NB4 (cell line): ENCODE data around the gene MACC1.

ENCODE experiments used
- DNase-seq: peaks from one replicate; pipeline ENCODE4 v3.0.0; 2010; ENCODE audit warnings: low read depth
- H3K4me3 ChIP-seq: one replicate; pipeline ENCODE4 v1.5.1; 2011; ENCODE audit warnings: mild to moderate bottlenecking, low read depth, low read length, moderate library complexity
- CTCF ChIP-seq: IDR thresholded peaks from one replicate; pipeline ENCODE4 v1.5.1; 2012; ENCODE audit warnings: low read depth, low read length
- MAX ChIP-seq: IDR thresholded peaks from 2 replicates; pipeline ENCODE4 v1.6.1; 2011; ENCODE audit warnings: low read depth, low read length
- MYC ChIP-seq: IDR thresholded peaks from 2 replicates; pipeline ENCODE4 v1.6.1; 2011; ENCODE audit warnings: low read depth, low read length
- POLR2A ChIP-seq: IDR thresholded peaks from 2 replicates; pipeline ENCODE4 v1.6.1; 2011; ENCODE audit warnings: mild to moderate bottlenecking; ENCODE audit not compliant: insufficient read length; ENCODE audit errors: extremely low read depth

Gene MACC1

GRCh38 chr7:20200361-20200760, 16.8 kb downstream of the MACC1 start:
- no peak overlapping the region for H3K4me3 ChIP-seq
- DNase-seq, result no peak
- no peak for TF ChIP-seq MAX
- TF ChIP-seq CTCF, result no peak
- TF ChIP-seq POLR2A, result no peak
- no peak for TF ChIP-seq MYC

DNA sequence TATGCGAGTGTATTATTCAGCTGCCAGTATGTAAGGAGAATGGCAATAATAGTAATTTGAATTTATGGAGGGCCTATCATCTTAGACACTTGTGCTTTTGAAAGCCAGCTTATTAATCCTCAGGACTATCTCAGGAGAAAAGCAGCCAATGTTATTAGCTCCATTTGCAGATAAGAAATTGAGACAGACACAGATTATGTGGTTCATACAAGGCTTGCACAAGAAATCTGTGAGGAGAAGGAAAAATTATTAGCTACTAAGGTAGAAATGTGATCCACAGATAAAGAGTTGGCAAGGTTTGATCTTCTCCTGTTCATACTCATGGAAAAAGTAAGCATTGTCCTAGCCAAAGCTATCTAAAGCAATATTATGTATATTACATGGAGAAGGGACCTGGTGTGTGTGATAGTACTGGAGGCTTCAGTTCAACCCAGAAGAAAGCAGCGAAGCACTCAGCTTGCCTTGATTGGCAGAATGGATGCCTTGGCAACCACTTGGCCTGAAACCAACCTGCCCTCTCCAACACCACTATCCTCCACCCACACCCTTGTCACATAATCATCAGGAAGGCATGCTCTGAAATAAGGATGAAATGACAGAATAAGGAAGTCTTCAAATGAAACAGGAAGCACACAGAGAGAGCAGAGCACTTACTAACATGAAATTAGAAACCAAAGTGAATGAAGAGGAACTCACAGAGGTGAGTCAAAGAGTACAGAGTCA, 18.0 kb downstream of the MACC1 start:
- H3K4me3 ChIP-seq, result no peak overlapping the region
- peak; percentile 87 for DNase-seq
- TF ChIP-seq MAX, result peak; percentile 66
- no peak; the same call in 1 of the 2 replicates for TF ChIP-seq MYC

DNA sequence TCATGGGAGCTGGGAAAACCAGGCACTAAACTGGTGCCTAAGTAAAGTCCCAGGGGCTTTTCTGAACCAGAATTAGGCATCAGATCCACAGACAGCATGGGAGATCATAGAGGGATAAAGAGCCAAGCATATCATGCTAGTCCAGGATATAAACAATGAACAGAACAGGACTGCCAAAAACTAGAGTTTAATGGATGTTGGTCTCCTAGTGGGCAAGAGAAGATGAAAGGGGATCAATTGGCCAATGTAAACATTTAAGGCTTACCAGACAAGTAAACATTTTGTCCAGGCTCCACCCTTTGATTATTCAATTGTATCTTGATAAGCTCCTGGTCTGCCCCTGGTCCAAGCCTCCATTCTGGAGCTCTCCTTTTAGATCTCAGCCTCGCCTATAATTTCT, 18.9 kb downstream of the MACC1 start:
- TF ChIP-seq CTCF (no peak), POLR2A (no peak), MAX (no peak), MYC (no peak)
- DNase-seq, result no peak
- no peak overlapping the region for H3K4me3 ChIP-seq

DNA sequence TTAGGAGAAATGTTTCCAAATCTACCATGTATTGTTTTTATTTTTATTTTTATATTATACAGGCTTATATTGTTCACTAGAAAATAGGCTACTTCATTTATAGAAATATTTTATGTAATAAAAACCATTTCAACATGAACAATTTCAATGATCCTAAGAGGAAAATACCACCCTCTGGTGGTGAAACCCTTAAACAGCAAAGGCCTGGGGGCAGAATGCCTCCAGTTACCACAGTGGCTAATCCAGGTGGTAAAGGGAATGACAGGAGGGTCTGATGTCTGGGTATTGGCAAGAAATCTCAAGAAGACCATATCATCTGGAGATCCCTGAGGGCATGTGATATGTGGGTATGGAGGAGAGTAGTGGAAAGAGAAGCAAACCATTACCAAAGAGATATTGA, 19.3 kb downstream of the MACC1 start:
- DNase-seq, result peak; percentile 29
- TF ChIP-seq MYC (no peak), POLR2A (no peak), CTCF (peak; percentile 51), MAX (0 out of 2 replicates have a peak, but pooled peaks have one; percentile 8)
- no peak overlapping the region for H3K4me3 ChIP-seq

- no peak for DNase-seq
Observed at GRCh38 chr7:20197125-20197748, 19.9 kb downstream of the MACC1 start.

More at GRCh38 chr7:20197125-20197748, 19.9 kb downstream of the MACC1 start:
- H3K4me3 ChIP-seq, result no peak overlapping the region
- TF ChIP-seq MYC, result no peak
- no peak for TF ChIP-seq MAX
- TF ChIP-seq CTCF, result no peak
- TF ChIP-seq POLR2A, result no peak
